Sigmoid colon (tissue), 7 donors: ENCODE data around the gene TCERG1L. TPM values are rescaled to one million over a fixed set of nuclear protein-coding genes. Genes with fewer than 3 reads are reported as not detected.

Experiments
- DNase-seq: peaks from one replicate; pipeline ENCODE4 v3.0.0-alpha.2; 2019
- H3K27ac ChIP-seq, 4 donors: fragments of 200-600 bp; sonication (generic); one replicate each; pipeline ENCODE4 v1.5.1; 2016 to 2019; ENCODE audit warnings: mild to moderate bottlenecking in 1 of 4
- H3K27me3 ChIP-seq, 3 donors: fragments of 200-600 bp; sonication (generic); one replicate each; pipeline ENCODE4 v1.5.1; 2019; ENCODE audit warnings: mild to moderate bottlenecking in 1 of 3
- H3K36me3 ChIP-seq, 4 donors: fragments of 200-600 bp; sonication (generic); one replicate each; pipeline ENCODE4 v1.5.1; 2016 to 2019
- H3K4me1 ChIP-seq, 4 donors: fragments of 200-600 bp; sonication (generic); one replicate each; pipeline ENCODE4 v1.5.1; 2017 to 2019
- H3K4me3 ChIP-seq, 4 donors: fragments of 200-600 bp; sonication (generic); one replicate each; pipeline ENCODE4 v1.5.1; 2017 to 2019; ENCODE audit warnings: mild to moderate bottlenecking in 2 of 4, moderate library complexity in 1 of 4
- H3K9me3 ChIP-seq, 4 donors: fragments of 200-600 bp in 3 of 4; sonication (generic) in 3 of 4; one replicate each; pipeline versions ENCODE4 v1.5.1 to v1.6.1; 2013 to 2019
- CTCF ChIP-seq, 4 experiments: fragments of 450-650 bp in 3 of 4; fragments of 200-600 bp in 1 of 4; IDR thresholded peaks; one replicate each; pipeline ENCODE4 v1.5.1; 2016 to 2019; ENCODE audit warnings: antibody characterized with exemption in 4 of 4, mild to moderate bottlenecking in 3 of 4, moderate library complexity in 2 of 4
- EP300 ChIP-seq, 4 donors: sonication (generic); formaldehyde crosslinking; IDR thresholded peaks; one replicate each; pipeline ENCODE4 v1.6.1; 2017; ENCODE audit warnings: antibody characterized with exemption in 4 of 4
- POLR2A ChIP-seq, 2 donors: fragments of 450-650 bp; IDR thresholded peaks; one replicate each; pipeline ENCODE4 v1.6.1; 2016; ENCODE audit warnings: antibody characterized with exemption in 2 of 2, mild to moderate bottlenecking in 2 of 2, moderate library complexity in 2 of 2
- POLR2AphosphoS5 ChIP-seq, 4 donors: sonication (generic); formaldehyde crosslinking; IDR thresholded peaks; one replicate each; pipeline ENCODE4 v1.6.1; 2017; ENCODE audit warnings: antibody characterized with exemption in 4 of 4
- WGBS, 2 donors: extraction: QIAGEN DNeasy Blood & Tissue Kit; methylation state at CpG; one replicate each; pipeline ENCODE4 v1.1.7; 2013; 5-methylcytosine and 5-hydroxymethylcytosine counted together
- intact Hi-C: fragments of 100-400 bp; cut with DNase I; formaldehyde crosslinking; loops from one replicate; pipeline ENCODE4 v1.15.1; 2023
- polyA plus RNA-seq, 3 donors: library from polyadenylated mRNA; stranded (reverse); fragments of 200-250 nt; gene quantifications; one replicate each; pipeline ENCODE4 v1.2.3, GENCODE V29; 2013
- total RNA-seq, 4 donors: library from RNA; depleted of rRNA; stranded (reverse); fragments of >200 nt; gene quantifications; one replicate each; pipeline ENCODE4 v1.1.0, GENCODE V29; 2016
- donor health status: healthy with polysubstance abuse.
- donor health status: Bipolar disorder and iron deficiency.
- donor health status: healthy.

The TCERG1L gene
- under 1 TPM in 2 of 4 donors, not detected in 2; under 0.01 to 0.55 TPM for total RNA-seq
- under 1 TPM in 1 of 3 donors, not detected in 2; 0.10 TPM for polyA plus RNA-seq

GRCh38 chr10:131311661-131312477 is at the start of gene TCERG1L:
Gene TCERG1L, minus strand, starts transcription at chr10:131311721. Its CDS starts 86 bp downstream, at chr10:131311635.
- peak within 1 kb of the TSS in 2 of 4 donors; percentile 34 to 35 for H3K4me3 ChIP-seq
- H3K36me3 ChIP-seq: no peaks in the 10 kb centered on the region
- WGBS, 2 donors: 2 to 8% methylated on average over 104 of the region's 104 CpGs
- H3K27ac ChIP-seq: no peak within 1 kb of the TSS
- no peak for DNase-seq
- H3K9me3 ChIP-seq: no peaks in the 10 kb centered on the region
- peaks cover 17 to 65% (median 44%) of the 10 kb centered on the region in 3 donors for H3K27me3 ChIP-seq
- peaks cover 0 to 20% (median 16%) of the 10 kb centered on the region in 4 donors for H3K4me1 ChIP-seq
- TF ChIP-seq CTCF (IDR thresholded peaks at IDR 0.05): no peak
- TF ChIP-seq POLR2AphosphoS5 (IDR thresholded peaks at IDR 0.05): no peak
- TF ChIP-seq EP300 (IDR thresholded peaks at IDR 0.05): no peak
- no peak for TF ChIP-seq POLR2A (IDR thresholded peaks at IDR 0.05)
- intact Hi-C loops: no loop called here

- Histone ChIP-seq H3K36me3 (no peaks in the 10 kb centered on the region), H3K4me3 (no peak overlapping the region), H3K9me3 (no peaks in the 10 kb centered on the region), H3K27ac (no peak overlapping the region), H3K27me3 (peaks cover 0 to 12% (median 0%) of the 10 kb centered on the region in 3 donors), H3K4me1 (no peaks in the 10 kb centered on the region)
- no peak for DNase-seq
- TF ChIP-seq CTCF (IDR thresholded peaks at IDR 0.05) (no peak), POLR2A (IDR thresholded peaks at IDR 0.05) (no peak), POLR2AphosphoS5 (IDR thresholded peaks at IDR 0.05) (no peak), EP300 (IDR thresholded peaks at IDR 0.05) (no peak)
- WGBS, 2 donors: 58 to 66% methylated on average over 13 of the region's 13 CpGs
- intact Hi-C loops: no loop called here
These were observed 47.4 kb upstream of the TCERG1L start for GRCh38 chr10:131358741-131359442.

GRCh38 chr10:131356442-131356841 is 44.9 kb upstream of the TCERG1L start:
- no peak for DNase-seq
- Histone ChIP-seq H3K27me3 (peaks cover 0 to 12% (median 0%) of the 10 kb centered on the region in 3 donors), H3K4me1 (no peaks in the 10 kb centered on the region), H3K27ac (no peak overlapping the region), H3K9me3 (no peaks in the 10 kb centered on the region), H3K36me3 (no peaks in the 10 kb centered on the region), H3K4me3 (no peak overlapping the region)
- WGBS, 2 donors: 88 to 90% methylated on average over 7 of the region's 7 CpGs
- TF ChIP-seq POLR2A (IDR thresholded peaks at IDR 0.05): no peak
- TF ChIP-seq POLR2AphosphoS5 (IDR thresholded peaks at IDR 0.05): no peak
- no peak for TF ChIP-seq CTCF (IDR thresholded peaks at IDR 0.05)
- TF ChIP-seq EP300 (IDR thresholded peaks at IDR 0.05): no peak
- intact Hi-C loops: no loop called here

GRCh38 chr10:131355881-131356280 is 44.4 kb upstream of the TCERG1L start:
- DNase-seq: no peak
- Histone ChIP-seq H3K36me3 (no peaks in the 10 kb centered on the region), H3K27me3 (peaks cover 0 to 12% (median 0%) of the 10 kb centered on the region in 3 donors), H3K4me3 (no peak overlapping the region), H3K4me1 (no peaks in the 10 kb centered on the region), H3K9me3 (no peaks in the 10 kb centered on the region), H3K27ac (no peak overlapping the region)
- no peak for TF ChIP-seq CTCF (IDR thresholded peaks at IDR 0.05)
- TF ChIP-seq EP300 (IDR thresholded peaks at IDR 0.05): no peak
- WGBS, 2 donors: 85 to 88% methylated on average over 4 of the region's 4 CpGs
- intact Hi-C loops: no loop called here
